Amniotic epithelial cell (primary cell): ENCODE measurements around the gene CCDC9B.

ENCODE experiments used
- DNase-seq: peaks from one replicate; pipeline ENCODE4 v3.0.0-alpha.2; 2010; ENCODE audit warnings: low read depth

Gene CCDC9B

DNA sequence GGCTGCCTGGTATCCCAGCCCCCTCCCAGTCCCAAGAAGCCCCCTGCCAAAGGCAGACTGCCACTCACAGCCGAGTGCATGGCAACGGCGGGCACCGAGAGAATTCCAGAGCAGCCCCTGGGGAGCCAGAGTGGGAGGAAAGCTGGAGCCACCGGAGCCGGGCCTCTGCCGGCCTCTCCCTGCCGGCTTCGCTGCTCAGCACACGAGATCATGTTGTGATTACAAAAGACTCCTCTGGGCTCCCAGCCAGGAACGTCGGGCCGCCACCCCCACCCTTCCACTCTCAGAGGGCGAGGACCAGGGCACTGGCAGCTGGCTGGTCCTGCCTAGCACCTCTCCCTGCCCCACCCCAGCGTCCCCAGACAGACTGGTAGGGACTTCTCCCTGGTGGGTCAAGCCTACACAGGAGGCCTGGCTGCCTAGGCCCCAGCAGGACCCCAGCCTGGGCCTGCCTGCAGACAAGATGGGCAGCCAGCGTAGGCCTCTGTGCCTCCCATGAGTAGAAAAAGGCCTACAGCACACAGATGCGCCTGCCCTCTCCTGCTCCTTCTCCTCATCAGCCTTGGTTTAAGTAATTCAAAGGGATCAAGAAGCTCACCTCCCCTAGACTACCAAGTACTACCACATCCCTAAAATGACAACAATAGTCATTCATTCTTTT, at the start of gene CCDC9B:
Gene CCDC9B, minus strand, starts transcription at position 200 of the 661 bp plus-strand sequence. Its CDS starts 120 bp downstream, at position 80.
- DNase-seq = peak; percentile 86

DNA sequence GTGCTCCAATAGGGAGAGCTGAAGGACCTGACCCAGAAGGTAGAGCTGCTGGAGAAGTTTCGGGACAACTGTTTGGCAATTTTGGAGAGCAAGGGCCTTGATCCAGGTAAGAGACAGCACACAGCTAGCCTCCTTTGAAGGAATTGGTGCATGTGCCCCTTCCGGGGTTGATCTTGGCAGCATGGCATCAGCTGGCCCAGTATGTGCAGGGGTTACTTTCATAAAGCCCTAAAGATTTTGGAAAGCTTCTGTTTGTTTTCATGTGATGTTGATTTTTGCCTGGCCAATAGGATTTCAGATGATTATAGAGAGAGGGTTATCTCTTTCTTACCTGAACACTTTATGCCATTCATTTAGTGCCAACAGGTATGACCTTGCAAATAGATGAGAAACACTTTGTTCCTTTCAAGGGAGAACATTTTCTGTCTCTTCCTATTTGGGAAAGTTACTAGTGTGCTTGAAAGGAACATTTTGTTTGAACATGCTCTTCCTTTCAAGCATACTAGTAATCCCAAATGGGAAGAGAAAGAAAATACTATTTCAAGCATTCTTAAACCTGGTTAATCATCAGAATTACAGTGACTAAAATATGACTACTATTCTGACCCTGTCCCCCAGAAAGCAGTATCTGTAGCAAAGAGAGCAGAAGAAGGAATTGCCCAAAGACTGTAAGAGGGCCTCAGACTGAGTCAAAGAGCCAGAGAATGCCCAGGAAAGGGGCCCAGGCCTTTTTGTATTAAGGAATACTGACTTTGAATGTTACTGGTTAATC, 49.3 kb upstream of the CCDC9B start:
- no peak for DNase-seq

GRCh38 chr15:40388941-40389823, 48.4 kb upstream of the CCDC9B start:
- peak; percentile 97 for DNase-seq

- DNase-seq = no peak
Observed at GRCh38 chr15:40386480-40386879, 45.7 kb upstream of the CCDC9B start.

DNA sequence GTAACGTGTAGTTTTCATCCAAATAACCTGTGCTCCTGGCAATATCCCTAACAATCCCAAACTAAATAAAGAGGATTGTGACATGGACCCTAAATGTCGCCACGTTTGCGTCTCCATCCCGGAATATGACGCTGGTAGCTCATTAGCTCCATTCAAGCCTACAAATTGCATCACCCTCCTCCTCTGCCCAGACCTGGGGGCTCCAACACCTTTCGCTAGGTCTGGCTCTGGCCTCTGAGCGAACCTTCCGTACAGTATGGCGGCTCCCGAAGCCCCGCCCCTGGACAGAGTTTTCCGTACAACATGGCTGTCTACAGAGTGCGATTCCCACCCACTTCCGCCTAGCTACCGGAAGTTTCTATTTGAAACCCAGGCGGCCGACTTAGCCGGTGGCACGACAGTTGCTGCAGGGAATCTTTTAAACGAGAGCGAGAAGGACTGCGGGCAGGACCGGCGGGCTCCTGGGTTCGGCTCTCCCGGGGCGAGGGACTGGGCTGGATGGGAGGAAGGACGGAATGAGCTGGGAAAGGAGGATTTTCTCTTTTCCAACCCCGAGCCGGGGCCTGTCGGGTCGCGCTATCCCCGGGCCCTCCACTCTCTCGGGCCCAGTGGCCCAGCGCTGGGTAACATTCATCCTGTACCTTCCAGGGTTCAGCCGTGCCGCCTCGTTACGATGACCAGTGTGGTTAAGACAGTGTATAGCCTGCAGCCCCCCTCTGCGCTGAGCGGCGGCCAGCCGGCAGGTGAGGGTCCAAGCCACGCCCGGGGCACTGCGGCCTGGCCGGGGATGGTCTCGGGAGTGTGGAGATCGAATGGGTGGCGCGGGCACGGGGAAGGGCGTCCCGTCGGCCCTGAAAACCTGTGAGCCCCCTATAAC, 42.1 kb upstream of the CCDC9B start, which contains the start of gene KNSTRN:
Gene KNSTRN, plus strand, starts transcription at position 142 of the 877 bp plus-strand sequence. Its CDS starts 115 bp downstream, at position 257.
- DNase-seq = peak; percentile 91

DNA sequence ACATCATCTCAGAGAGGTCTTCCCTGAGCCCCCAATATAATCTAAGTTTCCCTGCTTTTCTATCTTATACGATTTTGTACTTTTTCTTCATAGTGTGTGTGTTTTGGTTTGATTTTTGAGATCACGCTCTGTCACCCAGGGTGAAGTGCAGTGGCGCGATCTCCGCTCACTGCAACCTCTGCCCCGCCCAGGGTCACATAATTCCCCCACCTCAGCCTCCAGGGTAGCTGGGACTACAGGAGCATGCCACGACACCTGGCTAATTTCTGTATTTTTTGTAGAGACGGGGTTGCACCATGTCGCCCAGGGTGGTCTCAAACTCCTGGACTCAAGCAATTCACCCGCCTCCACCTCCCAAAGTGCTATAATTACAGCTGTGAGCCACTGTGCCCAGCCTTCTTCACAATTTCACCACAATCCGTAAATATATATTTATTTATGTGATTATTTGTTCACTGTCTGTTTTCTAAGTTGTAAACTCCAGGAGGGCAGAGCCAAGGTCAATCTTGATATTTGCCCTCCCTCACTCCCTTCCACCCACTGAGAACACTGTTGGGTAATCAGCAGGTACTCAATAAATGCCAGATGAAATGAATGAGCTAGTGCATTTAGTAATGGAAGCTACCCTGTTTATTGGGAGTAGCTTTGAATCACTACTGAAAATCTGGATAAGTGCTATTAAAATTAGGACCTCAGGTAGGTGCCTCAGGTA, 41.2 kb upstream of the CCDC9B start:
- no peak for DNase-seq

DNA sequence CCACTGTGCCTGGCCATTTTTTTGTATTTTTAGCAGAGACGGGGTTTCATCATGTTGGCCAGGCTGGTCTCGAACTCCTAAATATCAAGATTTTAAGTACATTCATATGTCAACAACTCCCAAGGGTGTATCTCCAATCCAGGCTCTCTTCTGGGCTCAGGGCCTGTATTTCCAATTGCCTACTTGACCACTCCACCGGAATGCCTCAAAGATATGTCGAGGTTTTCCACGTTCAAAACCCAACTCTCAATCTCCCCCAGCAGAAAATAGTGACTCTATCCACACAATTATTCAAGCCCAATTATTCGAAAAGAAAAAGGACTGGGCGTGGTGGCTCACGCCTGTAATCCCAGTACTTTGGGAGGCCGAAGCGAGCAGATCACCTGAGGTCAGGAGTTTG, 39.9 kb upstream of the CCDC9B start:
- no peak for DNase-seq

- DNase-seq = peak; percentile 99
Observed at GRCh38 chr15:40379853-40380252, 39.1 kb upstream of the CCDC9B start.

DNA sequence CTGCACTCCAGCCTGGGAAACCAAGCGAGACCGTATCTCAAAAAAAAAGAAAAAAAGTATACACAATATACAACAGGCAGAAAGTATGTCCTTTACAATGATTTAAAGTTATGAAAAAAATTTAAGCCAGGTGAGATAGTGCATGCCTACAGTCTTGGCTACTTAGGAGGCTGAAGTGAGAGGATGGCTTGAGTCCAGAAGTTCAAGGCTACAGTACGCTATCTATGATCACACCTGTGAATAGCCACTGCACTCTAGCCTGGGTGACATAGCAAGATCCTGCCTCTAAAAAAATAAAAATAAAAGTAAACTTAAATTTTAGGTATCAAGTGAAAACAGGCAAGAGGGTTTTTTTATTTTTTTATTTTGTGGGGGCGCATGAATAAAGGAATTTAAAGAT, 38.6 kb upstream of the CCDC9B start:
- DNase-seq = no peak

GRCh38 chr15:40377606-40378005, 36.9 kb upstream of the CCDC9B start:
- no peak for DNase-seq

GRCh38 chr15:40372981-40373380, 32.2 kb upstream of the CCDC9B start:
- DNase-seq = no peak

DNA sequence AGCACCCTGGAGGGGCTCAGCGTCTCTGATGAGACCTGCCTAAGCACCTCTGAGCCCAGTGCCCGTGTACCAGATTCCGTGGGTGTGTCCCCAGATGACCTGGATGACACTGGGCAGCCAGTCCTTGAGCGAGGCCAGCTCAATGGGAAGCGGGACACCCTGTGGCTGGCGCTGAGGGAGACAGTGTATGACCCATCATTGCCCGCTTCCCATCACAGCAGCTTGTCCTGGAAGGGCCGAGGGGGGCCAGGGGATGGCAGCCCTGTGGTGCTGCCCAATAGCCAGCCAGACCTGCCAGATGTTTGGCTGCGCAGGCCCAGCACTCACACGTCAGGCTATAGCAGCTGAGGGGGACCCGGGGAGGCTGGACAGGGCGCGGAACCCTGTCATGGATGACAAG, 29.2 kb upstream of the CCDC9B start:
- DNase-seq = no peak

DNA sequence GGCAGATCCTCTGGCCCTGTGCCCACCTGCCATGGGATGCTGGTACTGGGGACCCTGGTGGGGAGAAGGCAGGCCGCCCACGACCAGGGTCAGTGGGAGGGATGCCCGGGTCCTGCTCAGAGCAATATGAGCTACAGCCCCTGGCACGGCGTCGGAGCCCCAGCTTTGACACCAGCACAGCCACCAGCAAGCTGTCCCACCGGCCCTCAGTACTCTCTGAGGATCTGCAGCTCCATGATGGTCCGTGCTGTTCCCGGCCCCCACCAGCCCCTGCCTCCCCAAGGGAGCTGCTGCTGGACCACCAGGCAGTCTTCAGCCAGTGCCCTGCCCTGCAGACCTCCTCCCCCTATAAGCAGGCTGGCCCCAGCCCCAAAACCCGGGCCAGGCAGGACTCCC, 28.7 kb upstream of the CCDC9B start:
- no peak for DNase-seq

DNA sequence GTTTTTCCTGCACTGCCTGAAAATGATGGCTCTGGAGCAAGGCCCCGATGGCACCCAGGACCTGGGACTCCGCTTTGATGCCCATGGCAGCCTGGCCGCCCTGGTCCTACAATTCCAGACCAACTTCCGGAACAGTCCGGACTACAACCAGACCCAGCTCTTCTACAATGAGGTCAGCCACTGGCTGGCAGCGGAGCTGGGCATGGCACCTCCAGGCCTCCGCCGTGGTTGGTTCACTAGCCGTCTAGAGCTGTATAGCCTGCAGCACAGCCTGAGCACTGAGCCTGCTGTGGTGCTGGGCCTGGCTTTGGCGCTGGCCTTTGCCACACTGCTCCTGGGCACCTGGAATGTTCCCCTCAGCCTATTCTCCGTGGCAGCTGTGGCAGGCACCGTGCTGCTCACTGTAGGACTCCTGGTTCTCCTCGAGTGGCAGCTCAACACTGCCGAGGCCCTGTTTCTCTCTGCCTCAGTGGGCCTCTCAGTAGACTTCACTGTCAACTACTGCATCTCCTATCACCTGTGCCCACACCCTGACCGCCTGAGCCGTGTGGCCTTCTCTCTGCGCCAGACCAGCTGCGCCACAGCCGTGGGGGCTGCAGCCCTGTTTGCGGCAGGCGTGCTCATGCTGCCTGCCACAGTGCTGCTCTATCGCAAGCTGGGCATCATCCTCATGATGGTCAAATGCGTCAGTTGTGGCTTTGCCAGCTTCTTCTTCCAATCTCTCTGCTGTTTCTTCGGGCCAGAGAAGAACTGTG, 28.2 kb upstream of the CCDC9B start:
- no peak for DNase-seq

- peak; percentile 85 for DNase-seq
Observed at GRCh38 chr15:40367686-40368611, 27.2 kb upstream of the CCDC9B start.

- DNase-seq = no peak
Observed at GRCh38 chr15:40367371-40367685, 26.6 kb upstream of the CCDC9B start.

DNA sequence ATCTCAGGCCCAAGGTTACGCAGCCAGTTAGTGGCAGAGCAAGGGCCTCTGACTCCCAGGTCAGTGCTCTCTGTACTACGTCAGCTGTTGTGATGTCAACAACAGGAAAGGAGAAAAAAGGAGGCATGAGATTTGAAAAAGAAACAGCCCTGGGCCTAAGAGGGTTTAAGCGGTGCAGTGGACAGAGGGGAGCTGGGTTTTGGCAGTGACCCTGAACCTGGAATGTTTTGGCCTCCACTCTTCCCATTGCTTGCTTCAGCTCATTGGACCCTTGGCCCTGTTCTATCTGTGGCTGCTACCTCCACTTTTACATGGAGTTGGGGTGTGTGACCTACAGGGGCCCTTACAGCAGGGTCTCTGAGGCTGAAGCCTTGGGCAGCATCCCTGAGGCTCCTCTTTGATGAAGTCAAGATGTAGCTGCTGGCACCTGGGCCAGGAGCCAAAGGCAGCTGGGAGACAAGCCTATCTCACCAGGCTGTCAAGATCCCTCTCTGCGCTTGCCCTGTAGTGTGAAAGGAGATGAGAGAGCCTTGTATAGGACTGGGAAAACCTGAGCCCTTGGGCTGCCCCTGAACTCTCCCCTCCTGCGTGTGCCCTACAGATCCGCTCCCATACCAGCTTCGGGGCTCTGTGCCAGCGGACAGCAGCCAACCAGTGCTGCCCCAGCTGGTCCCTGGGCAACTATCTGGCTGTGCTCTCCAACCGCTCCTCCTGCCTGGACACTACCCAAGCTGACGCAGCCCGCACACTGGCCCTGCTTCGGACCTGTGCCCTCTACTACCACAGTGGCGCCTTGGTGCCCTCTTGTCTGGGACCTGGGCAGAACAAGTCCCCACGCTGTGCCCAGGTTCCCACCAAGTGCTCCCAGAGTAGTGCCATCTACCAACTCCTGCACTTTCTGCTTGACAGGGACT, 26.0 kb upstream of the CCDC9B start:
- DNase-seq = no peak
